Prostate gland (tissue), 2 donors: ENCODE measurements around the gene RNF113A. TPM values are rescaled to one million over a fixed set of nuclear protein-coding genes. Genes with fewer than 3 reads are reported as not detected.
"Not testable (repeated sequence)": the region's sequence is repeated elsewhere in the genome, so short reads cannot be mapped to it uniquely, and the experiment has no call there.

Source experiments
- DNase-seq: peaks from one replicate; pipeline ENCODE4 v3.0.0-alpha.2; 2019; ENCODE audit warnings: low spot score
- H3K27ac ChIP-seq, 2 donors: fragments of 200-600 bp; sonication (generic); 2 replicates each; pipeline ENCODE4 v1.5.1; 2017 to 2019
- H3K27me3 ChIP-seq: fragments of 200-600 bp; sonication (generic); replicated peaks from 2 replicates; pipeline ENCODE4 v1.5.1; 2019; ENCODE audit not compliant: insufficient read depth
- H3K36me3 ChIP-seq, 2 donors: fragments of 200-600 bp; sonication (generic); 1 replicate in 1 of 2; 2 replicates in 1 of 2; pipeline versions ENCODE4 v1.5.1 to v1.8.1; 2017 to 2019
- H3K4me1 ChIP-seq: fragments of 200-600 bp; sonication (generic); replicated peaks from 2 replicates; pipeline ENCODE4 v1.5.1; 2019
- H3K4me3 ChIP-seq, 2 donors: fragments of 200-600 bp; sonication (generic); 2 replicates each; pipeline ENCODE4 v1.5.1; 2017 to 2019
- H3K9me3 ChIP-seq: fragments of 200-600 bp; sonication (generic); 2 replicates; pipeline ENCODE4 v1.5.1; 2017
- CTCF ChIP-seq, 4 experiments: fragments of 200-600 bp in 2 of 4; fragments of 450-650 bp in 2 of 4; sonication (generic) in 2 of 4; IDR thresholded peaks; 1 replicate in 3 of 4; 2 replicates in 1 of 4; pipeline ENCODE4 v1.5.1; 2016 to 2019; ENCODE audit warnings: antibody characterized with exemption in 4 of 4, mild to moderate bottlenecking in 2 of 4, moderate library complexity in 2 of 4
- POLR2A ChIP-seq: fragments of 450-650 bp; IDR thresholded peaks from one replicate; pipeline ENCODE4 v1.6.1; 2016; ENCODE audit warnings: antibody characterized with exemption, mild to moderate bottlenecking
- POLR2AphosphoS5 ChIP-seq: sonication (generic); formaldehyde crosslinking; IDR thresholded peaks from one replicate; pipeline ENCODE4 v1.6.1; 2017; ENCODE audit warnings: antibody characterized with exemption
- WGBS: methylation state at CpG from one replicate; pipeline ENCODE4 v1.1.5; 2018; 5-methylcytosine and 5-hydroxymethylcytosine counted together
- intact Hi-C: fragments of 100-400 bp; cut with DNase I; formaldehyde crosslinking; loops from one replicate; pipeline ENCODE4 v1.14.2; 2022
- total RNA-seq, 2 donors: library from RNA; depleted of rRNA; stranded (reverse); fragments of >200 nt; gene quantifications; one replicate each; pipeline ENCODE4 v1.1.0, GENCODE V29; 2016

Gene RNF113A
- total RNA-seq, 2 donors from 2014 or later: 10.5 to 13.2 TPM

- no peak for DNase-seq
- Histone ChIP-seq H3K4me1 (no peaks in the 10 kb centered on the region), H3K36me3 (no peaks in the 10 kb centered on the region), H3K27ac (no peak overlapping the region), H3K4me3 (no peak overlapping the region), H3K27me3 (no peaks in the 10 kb centered on the region), H3K9me3 (no peaks in the 10 kb centered on the region)
- intact Hi-C loops: no loop called here
- no peak for TF ChIP-seq POLR2A
- no peak for TF ChIP-seq CTCF (IDR thresholded peaks at IDR 0.05)
- no peak for TF ChIP-seq POLR2AphosphoS5
- WGBS: 67% methylated on average over 1 of the region's 1 CpG
Measured at GRCh38 chrX:119900976-119901375, 29.4 kb upstream of the RNF113A start.

DNA sequence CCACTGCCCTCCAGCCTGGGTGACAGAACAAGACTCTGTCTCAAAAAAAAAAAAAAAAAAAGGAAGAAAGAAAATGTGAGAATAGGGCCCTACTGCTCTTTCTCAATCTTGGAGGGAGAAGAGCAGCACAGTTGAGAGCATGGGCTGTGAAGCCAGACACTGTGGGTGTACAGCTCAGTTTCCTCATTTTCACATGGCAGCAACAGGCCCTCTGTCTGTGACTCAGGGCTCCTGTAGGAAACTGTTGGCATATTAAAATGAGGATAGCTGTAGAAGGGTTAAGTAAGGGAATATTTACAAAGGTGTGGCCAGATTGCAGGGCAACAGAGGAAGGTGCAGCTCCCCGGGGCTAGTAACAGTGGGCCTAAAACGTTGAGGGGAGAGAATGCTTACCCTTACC lies 27.6 kb upstream of the RNF113A start:
- WGBS: 8% methylated on average over 2 of the region's 2 CpGs

DNA sequence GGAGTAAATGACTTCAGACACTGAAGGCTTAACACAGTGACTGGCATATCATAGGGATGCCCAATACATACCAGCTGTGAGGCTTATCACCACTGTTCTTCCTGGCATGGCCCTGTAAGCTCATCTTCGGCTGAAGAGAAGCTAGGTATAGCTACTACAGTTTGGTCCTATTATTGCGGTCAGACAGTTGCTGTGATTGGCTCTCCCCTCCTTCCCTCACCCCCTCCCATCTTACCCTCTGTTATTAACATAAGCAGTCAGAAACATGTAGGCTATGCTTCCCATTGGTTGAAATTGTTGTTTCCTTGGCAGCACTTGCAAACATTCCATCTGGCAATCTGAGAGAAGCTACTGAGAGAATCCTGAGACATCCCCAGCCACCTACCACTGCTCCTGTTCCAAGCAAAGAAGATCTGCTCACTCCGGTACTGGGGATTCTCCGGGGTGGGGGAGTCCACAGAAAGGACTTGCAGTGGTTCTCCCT lies 24.4 kb upstream of the RNF113A start, which contains the start of gene AKAP14:
AKAP14 (plus strand) TSS at position 51 of the 484 bp plus-strand sequence. CDS start 7,331 bp downstream, outside the sequence.
- intact Hi-C loops: no loop called here
- 71% methylated on average over 1 of the region's 4 CpGs for WGBS
- Histone ChIP-seq H3K9me3 (no peaks in the 10 kb centered on the region), H3K4me3 (no peak within 1 kb of the TSS), H3K4me1 (no peaks in the 10 kb centered on the region), H3K27ac (no peak within 1 kb of the TSS), H3K36me3 (no peaks in the 10 kb centered on the region), H3K27me3 (no peaks in the 10 kb centered on the region)
- TF ChIP-seq CTCF (IDR thresholded peaks at IDR 0.05) (no peak), POLR2AphosphoS5 (no peak), POLR2A (no peak)
- DNase-seq: no peak

More for the DNA sequence above, 27.6 kb upstream of the RNF113A start:
- DNase-seq: no peak
- Histone ChIP-seq H3K4me3 (no peak overlapping the region), H3K27me3 (no peaks in the 10 kb centered on the region), H3K27ac (no peak overlapping the region), H3K36me3 (no peaks in the 10 kb centered on the region), H3K4me1 (no peaks in the 10 kb centered on the region), H3K9me3 (no peaks in the 10 kb centered on the region)
- intact Hi-C loops: no loop called here
- no peak for TF ChIP-seq CTCF (IDR thresholded peaks at IDR 0.05)
- TF ChIP-seq POLR2A: no peak
- no peak for TF ChIP-seq POLR2AphosphoS5

GRCh38 chrX:119891961-119892692 lies 20.6 kb upstream of the RNF113A start:
- H3K9me3 ChIP-seq, H3K4me1 ChIP-seq, H3K36me3 ChIP-seq, intact Hi-C loops, H3K27me3 ChIP-seq, DNase-seq, H3K4me3 ChIP-seq, H3K27ac ChIP-seq: not testable (repeated sequence)
- 60% methylated on average over 16 of the region's 16 CpGs for WGBS

GRCh38 chrX:119890626-119891025 lies 19.1 kb upstream of the RNF113A start:
- H3K36me3 ChIP-seq, H3K27me3 ChIP-seq, intact Hi-C loops, H3K9me3 ChIP-seq, H3K27ac ChIP-seq, H3K4me3 ChIP-seq, H3K4me1 ChIP-seq, DNase-seq: not testable (repeated sequence)
- 87% methylated on average over 3 of the region's 36 CpGs for WGBS
